T-helper 1 cell treated with Interleukin-12 subunit alpha and Interleukin-12 subunit beta and Interleukin-4 antibody, amounts not matched to agents 30 ng/mL and 1 ng/mL, for 36 hours (primary cell): ENCODE data around the gene TTLL10. TPM values are rescaled to one million over a fixed set of nuclear protein-coding genes. Genes with fewer than 3 reads are reported as not detected.
"Not testable (repeated sequence)": the region's sequence is repeated elsewhere in the genome, so short reads cannot be mapped to it uniquely, and the experiment has no call there.

ENCODE experiments used
- intact Hi-C: fragments of 100-400 bp; cut with micrococcal nuclease; formaldehyde crosslinking; loops from one replicate; pipeline ENCODE4 v1.15.1; 2024
- total RNA-seq: library from RNA; stranded (reverse); gene quantifications from 2 replicates; pipeline ENCODE4 v1.2.3, GENCODE V29; 2022

TTLL10 gene
- total RNA-seq, 1 donor from 2014 or later, result 1.7 TPM

- intact Hi-C loops, result no loop called here
Measured at GRCh38 chr1:1183833-1184775, 10.4 kb downstream of the TTLL10 start.

DNA sequence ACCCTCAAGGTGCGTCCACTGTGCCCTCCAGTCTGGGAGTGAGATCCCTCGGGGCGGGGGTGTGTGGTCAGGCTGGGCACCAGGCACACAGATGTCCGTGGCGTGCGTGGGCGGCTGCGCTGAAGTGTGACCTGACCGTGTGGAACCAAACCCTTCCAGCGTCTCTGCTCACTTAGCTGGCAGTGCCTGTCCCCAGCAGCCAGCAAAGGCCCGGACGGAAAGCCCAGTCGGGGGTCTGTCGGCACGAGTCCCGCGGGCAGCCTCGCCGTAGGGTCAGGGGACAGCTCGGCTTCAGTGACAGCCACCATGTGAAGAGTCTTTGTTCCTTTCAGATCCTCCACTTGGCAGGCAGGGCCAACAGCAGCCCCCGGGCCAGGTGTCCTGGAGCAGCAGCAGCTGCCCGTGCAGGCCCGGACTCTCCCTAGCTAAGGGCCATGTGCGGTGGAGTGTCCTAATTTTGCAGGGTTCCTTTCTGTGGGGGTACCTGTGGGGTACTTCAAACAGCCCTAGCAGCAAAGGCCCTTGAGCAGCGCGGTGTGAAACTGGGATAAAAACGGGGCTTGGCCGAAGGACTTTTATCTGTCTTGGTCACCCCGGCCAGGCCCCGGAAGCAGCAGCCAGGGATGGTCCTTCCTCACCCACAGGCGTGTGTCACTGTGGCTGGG lies 11.6 kb downstream of the TTLL10 start:
- intact Hi-C loops, result no loop called here

GRCh38 chr1:1187938-1188337 lies 14.3 kb downstream of the TTLL10 start:
- intact Hi-C loops, result no loop called here

DNA sequence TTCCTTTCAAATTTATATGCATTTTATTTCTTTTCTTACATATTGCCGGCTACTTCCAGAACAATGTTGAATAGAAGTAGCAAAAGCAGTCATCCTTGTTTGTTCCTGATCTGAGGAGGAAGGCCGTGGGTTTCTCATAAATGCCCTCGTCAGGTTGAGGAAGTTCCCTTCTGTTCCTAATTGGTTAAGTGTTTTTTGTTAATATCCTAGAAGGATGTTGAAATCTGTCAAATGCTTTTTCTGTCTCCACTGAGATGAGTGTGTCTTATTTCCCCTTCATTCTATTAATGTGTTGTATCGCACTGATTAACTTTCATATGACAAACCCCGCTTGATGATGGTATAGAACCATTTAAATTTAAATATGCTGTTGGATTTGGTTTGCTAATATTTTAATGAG lies 15.4 kb downstream of the TTLL10 start:
- intact Hi-C loops, result no loop called here

DNA sequence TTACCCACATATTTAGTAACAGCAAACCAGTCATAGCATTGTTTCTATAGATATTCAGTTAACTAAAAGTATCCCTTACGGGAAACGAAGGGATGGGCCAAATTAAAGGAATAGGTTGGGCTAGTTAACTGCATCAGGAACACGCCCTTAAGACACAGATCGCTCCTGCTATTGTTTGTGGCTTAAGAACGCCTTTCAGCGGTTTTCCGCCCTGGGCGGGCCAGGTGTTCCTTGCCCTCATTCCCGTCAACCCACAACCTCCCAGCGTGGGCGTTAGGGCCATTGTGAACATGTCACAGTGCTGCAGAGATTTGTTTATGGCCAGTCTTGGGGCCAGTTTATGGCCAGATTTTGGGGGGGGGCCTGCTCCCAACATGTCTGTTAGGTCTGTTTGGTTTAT lies 18.1 kb downstream of the TTLL10 start:
- intact Hi-C loops, result no loop called here

DNA sequence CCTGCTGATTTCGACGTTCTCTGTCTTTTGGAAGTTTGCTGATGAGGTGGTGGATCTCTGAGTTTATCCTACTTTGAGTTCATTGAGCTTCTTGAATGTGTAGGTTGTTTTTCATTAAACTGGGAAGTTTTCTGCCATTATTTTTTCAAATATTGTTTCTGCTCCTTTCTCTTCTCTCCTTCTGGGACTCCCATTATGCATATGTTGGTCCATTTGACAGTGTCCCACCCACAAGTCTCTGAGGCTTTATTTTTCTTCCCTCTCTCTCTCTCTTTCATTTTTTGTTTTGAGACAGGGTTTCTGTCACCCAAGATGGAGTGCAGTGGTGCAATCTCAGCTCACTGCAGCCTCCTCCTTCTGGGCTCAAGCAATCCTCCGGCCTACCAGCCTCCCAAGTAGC lies 21.0 kb downstream of the TTLL10 start:
- intact Hi-C loops, result no loop called here

DNA sequence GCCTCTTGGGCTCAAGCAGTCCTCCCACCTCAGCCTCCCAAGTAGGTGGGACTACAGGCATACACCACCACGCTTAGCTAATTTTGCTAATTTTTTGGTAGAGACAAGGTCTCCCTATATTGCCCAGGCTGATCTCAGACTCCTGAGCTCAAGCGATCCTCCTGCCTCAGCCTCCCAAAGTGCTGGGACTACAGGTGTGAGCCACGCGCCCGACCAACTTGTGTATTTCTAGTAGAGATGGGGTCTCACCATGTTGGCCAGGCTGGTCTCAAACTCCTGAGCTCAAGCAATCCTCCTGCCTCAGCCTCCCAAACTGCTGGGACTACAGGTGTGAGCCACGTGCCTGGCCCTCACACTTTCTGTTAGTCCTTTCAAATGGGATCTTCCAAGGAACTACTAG lies 22.0 kb downstream of the TTLL10 start:
- intact Hi-C loops, result not testable (repeated sequence)

DNA sequence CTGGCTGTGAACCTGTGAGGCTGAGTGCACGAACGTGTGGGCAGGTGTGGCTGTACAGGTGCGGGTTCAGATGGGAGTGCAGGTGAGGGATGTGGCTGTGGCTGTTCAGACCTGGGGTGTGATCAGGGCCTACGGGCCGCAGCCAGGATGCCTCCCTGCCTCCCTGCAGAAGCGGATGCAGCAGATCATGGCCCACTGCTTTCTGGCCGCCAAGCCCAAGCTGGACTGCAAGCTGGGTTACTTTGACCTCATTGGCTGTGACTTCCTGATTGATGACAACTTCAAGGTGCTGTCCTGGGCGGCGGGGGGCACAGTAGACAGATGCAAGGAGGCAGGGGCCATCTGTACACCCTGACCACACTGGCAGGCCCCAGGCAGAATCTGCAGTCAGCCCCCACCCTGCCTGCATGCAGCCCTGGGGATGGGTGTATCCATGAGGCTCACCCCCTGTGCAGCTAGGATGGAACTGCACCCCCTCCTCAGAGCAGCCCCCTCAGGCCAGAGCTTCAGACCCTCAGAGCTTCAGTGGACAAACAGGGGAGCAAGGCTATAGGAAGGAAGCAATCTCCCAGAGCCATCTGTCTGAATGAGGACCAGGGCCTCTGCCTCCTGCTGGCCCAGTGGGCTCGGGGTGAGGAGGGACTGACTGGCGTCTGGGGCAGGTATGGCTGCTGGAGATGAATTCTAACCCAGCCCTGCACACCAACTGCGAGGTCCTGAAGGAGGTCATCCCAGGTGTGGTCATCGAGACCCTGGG lies 22.9 kb downstream of the TTLL10 start:
- intact Hi-C loops, result no loop called here

- intact Hi-C loops, result no loop called here
Measured at GRCh38 chr1:1197188-1197500, 23.5 kb downstream of the TTLL10 start.

GRCh38 chr1:1197551-1198422 lies 24.1 kb downstream of the TTLL10 start:
- intact Hi-C loops, result no loop called here

- intact Hi-C loops, result no loop called here
Measured at GRCh38 chr1:1198423-1199140, 24.9 kb downstream of the TTLL10 start.

- intact Hi-C loops, result no loop called here
Measured at GRCh38 chr1:1199141-1199960, 25.7 kb downstream of the TTLL10 start.

DNA sequence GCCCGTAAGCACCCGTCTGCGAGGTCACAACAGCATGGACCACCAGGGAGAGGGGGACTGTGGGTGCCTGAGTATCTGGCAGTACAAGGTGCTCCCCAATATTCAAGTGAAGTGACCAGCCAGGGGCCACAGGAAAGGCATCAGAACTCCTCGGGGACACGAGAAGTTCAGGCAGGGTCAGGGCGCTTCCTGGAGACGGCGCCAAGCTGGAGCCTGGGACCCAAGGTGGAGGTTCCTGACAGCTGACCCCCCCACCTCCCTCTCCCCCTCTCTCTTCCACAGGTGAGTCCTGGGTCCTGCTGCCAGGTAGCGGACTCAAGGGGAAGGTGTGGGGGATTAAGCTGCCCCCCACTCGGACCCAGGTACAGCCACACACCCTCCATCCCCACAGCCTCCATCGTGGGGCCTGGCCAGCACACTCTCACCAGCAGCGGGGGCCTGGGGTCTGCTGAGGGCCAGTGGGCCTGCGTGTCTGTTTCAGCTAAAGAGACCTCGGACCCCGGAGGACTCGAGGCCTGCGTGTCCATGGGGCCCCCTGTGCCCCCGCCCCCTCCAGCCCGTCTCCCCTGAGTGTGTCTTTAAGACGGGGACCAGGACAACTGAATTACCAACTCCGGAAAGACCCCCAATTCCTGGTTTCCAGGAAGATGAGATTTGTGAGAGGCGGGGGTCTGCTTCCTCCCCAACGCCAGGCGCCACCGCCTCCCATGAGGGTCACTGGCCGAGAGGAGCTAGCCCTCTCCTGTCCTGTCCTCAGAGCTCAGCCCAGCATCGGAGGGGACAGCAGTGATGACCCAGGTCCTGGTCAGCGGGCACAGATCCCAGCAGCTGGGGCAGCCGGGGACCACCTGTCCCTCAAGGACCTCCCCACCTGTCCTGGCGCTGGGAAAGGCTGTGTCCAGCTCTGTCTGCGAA lies 26.5 kb downstream of the TTLL10 start:
- intact Hi-C loops, result loop anchor here (1.0 kb wide), 1 partner anchor 56 kb away; no protein-coding TSS in a partner anchor

DNA sequence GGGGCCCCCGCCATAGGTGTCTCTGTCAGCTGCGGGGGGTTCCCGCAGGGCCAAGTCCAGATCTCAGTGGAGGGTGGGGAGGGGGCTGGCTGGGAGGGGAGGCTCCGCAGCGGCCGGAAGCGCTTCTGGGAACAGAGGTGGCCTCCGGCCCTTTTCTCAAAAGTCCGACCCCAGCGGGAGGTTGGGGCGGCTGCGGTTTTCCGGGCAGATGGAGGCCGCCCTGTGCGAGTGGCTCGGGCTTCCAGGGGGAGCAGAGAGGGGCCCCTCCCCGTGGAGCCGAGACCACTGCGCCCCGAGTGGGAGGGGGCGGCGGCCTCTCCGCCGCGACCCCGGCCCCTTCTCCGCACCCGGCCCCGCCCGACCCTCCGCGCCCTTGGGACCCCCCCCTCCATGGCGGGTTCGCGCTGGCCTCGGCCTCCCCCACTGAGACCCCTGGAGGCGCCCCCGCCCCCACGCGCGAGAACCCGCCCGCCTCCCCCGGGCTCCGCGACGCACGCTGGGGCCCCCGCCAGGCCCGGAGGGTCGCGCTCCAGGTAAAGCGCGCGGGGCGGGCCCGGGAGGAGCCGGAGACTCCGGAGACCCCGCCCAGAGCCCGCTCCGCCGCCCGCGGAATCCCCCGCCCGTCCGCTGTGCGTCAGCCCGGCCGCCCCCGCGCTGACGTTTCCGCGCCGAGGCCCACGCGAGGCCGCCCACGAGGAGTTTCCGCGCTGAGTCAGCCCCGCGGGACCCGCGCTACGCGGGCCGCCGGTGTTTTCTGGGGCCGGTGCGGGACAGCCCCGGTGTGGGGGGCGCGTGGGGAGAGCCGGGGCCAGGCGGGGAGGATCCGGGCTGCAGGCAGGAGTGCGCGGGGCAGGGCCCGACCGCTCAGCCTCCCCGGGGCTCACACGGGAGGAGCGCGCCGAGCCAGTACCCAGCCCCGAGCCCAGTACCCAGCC lies 27.5 kb downstream of the TTLL10 start:
- intact Hi-C loops, result loop anchor here (1.0 kb wide), 1 partner anchor 57 kb away; no protein-coding TSS in a partner anchor

DNA sequence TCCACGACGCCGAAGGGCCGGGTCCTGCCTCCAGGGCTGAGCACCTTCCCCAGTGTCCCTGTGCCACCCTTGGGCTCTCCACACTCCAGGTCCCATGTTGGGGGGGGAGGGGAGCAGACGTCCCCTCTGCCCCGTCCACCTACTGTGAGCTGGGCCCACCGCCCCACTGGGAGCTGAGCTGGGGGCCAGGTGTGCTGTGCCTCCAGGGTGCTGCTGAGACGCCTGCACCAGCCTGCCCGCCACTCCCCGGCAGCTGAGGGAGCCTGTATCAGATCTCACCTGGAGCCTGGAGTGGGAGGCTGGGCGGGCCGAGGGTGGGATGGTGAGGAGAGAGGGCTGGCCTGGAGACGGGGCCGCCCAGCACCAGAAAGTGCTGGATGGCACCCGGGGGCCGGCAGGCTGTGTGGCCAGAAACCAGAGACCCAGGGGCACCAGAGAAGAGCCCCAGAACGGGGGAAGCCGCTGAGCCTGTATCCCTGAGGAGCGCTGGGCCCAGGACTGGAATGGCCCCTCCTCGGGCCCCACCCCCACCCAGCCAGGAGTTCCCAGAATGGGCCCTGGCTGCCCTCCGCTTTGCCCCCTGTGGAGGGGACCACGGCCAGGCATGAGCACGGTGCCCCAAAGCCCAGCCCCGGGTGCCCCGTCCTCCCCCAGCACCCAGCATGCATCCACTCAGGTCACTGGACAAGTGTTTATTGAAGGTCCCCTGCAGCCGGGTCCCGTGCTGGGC lies 29.3 kb downstream of the TTLL10 start:
- intact Hi-C loops, result no loop called here

DNA sequence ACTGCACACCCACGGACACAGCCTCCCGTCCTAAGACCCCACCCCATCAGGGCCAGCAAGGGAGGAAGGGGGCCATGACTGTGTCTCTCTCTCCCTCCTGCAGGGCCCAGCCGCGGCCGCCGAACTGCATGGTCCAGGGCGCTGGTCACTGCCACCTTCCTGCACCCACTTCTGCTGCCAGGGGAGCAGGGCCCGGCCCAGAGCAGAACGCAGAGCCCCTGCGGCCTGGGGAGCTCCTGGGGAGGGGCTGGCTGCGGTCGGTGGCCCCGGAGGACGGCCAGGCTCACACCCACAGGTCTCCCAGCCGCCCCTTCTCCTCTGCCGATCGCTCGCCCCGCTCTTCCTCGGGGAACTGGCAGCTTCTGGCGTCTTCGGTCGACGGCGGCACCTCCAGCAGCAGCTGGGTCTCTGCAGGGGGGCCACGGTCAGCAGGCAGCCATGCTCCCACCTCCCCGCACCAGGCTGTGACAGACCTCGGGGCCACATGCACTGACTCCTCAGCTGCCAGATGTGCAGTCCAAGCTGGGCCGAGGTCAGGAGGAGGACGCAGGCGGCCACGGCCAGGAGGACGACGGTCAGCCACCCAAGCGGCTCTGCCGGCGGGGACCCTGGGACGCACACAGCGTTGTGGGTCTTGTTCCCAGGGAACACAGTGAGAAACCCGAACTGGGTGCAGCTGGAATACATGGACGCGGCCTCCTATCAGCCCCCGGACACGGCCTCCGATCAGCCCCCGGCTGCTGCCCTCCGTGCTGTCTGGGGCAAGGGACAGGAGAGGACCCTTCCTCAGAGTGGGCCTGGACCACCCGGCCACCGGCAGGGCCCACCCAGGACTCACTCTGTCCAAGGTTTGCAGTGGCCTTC lies 30.1 kb downstream of the TTLL10 start:
- intact Hi-C loops, result no loop called here
